Adipocyte (in vitro differentiated cells): Measurements from ENCODE around the gene NRXN2.

Experiments
- DNase-seq: peaks from one replicate; pipeline ENCODE4 v3.0.0-alpha.2; 2015; ENCODE audit warnings: low read depth
- H3K27me3 ChIP-seq: replicated peaks from 2 replicates; pipeline ENCODE4 v1.7.0; 2013; ENCODE audit warnings: mild to moderate bottlenecking, low read length, moderate library complexity; ENCODE audit not compliant: control insufficient read depth, insufficient read depth
- H3K36me3 ChIP-seq: 2 replicates; pipeline ENCODE4 v1.7.0; 2013; ENCODE audit warnings: low read length, mild to moderate bottlenecking, moderate library complexity; ENCODE audit not compliant: control insufficient read depth, insufficient read depth, severe bottlenecking
- H3K4me1 ChIP-seq: 2 replicates; pipeline ENCODE4 v1.7.0; 2013; ENCODE audit warnings: mild to moderate bottlenecking, low read length, moderate library complexity; ENCODE audit not compliant: control insufficient read depth, insufficient read depth
- H3K4me3 ChIP-seq: 2 replicates; pipeline ENCODE4 v1.7.0; 2013; ENCODE audit warnings: mild to moderate bottlenecking, low read length, moderate library complexity
- H3K9ac ChIP-seq: 2 replicates; pipeline ENCODE4 v1.7.0; 2013; ENCODE audit warnings: mild to moderate bottlenecking, low read length, moderate library complexity
- H3K9me3 ChIP-seq: 2 replicates; pipeline ENCODE4 v1.7.0; 2013; ENCODE audit warnings: mild to moderate bottlenecking, low read length, moderate library complexity; ENCODE audit not compliant: control insufficient read depth

NRXN2 gene

DNA sequence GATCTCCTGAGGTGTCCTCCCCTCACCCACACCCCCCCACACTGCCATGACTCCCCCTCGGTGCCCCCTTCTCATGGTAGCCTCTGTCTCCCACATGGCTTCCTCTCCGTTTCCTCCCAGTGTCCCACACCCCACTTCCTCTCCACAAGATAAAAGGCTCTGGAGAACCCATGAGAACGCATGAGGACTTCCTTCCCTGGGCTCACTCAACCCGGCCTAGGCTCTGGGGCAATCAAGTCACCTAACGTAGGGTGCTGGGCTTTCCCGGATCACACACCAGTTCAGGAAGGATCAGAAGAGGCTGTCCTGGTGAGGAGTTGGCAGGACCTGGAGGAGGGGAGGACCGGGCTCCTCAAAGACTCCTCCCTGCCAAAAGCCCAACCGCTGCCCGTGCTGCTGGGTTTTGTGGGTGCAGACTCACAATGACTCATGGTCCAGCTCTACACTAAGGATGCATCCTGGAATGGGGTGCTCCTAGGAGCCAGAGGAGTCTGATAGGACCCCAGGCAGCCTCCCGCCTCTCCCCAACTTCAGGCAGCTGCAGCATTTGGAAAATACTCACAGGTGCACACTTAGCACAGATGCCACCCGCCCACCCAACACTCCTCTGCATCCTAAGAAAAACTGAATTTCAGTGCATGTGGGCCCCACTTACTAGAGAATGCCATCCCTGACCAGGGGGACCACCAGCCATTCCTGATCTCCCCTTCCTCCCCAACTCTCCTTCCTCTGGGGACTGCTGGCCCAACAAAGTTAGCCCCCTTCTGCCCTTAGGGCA is 110.9 kb downstream of the NRXN2 start:
- Histone ChIP-seq H3K4me3 (no peak overlapping the region), H3K9ac (no peak overlapping the region), H3K4me1 (peaks cover 2% of the 10 kb centered on the region), H3K36me3 (no peaks in the 10 kb centered on the region), H3K9me3 (no peaks in the 10 kb centered on the region), H3K27me3 (peaks cover 6% of the 10 kb centered on the region)
- no peak for DNase-seq

- Histone ChIP-seq H3K36me3 (no peaks in the 10 kb centered on the region), H3K9me3 (no peaks in the 10 kb centered on the region), H3K27me3 (peaks cover 6% of the 10 kb centered on the region), H3K4me1 (peaks cover 2% of the 10 kb centered on the region), H3K4me3 (no peak overlapping the region), H3K9ac (no peak overlapping the region)
- DNase-seq: no peak
Observed at GRCh38 chr11:64611176-64611575, 111.8 kb downstream of the NRXN2 start.

GRCh38 chr11:64610596-64610995 is 112.4 kb downstream of the NRXN2 start:
- Histone ChIP-seq H3K4me3 (no peak overlapping the region), H3K9ac (no peak overlapping the region), H3K9me3 (no peaks in the 10 kb centered on the region), H3K27me3 (peaks cover 6% of the 10 kb centered on the region), H3K36me3 (no peaks in the 10 kb centered on the region), H3K4me1 (peaks cover 2% of the 10 kb centered on the region)
- DNase-seq: no peak

- H3K36me3 ChIP-seq: no peaks in the 10 kb centered on the region
- no peak overlapping the region for H3K4me3 ChIP-seq
- no peaks in the 10 kb centered on the region for H3K9me3 ChIP-seq
- no peak for DNase-seq
- peaks cover 2% of the 10 kb centered on the region for H3K4me1 ChIP-seq
- H3K9ac ChIP-seq: no peak overlapping the region
- H3K27me3 ChIP-seq: peaks cover 13% of the 10 kb centered on the region
Observed at GRCh38 chr11:64609436-64610047, 113.5 kb downstream of the NRXN2 start.

DNA sequence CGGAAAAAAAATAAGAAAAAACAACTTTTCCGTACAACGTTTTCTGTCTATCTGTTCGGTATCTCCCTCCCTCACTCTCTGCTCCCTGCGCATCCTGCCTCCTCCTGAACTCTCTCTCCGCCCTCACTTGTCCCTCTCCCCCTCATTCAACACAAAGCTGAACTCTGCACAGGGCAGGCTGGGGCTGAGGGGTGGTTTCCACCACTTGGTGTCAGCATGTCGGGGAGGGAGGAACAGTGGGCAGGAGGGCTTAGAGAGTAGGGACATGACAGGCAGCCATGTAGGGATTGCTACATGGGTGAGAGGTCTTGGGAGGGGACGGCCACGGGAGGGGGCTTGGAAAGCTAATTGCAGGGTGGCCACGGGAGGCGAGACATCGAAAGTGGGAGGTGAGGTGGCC is 114.4 kb downstream of the NRXN2 start:
- H3K4me3 ChIP-seq: peak overlapping the region; percentile 50
- peaks cover 2% of the 10 kb centered on the region for H3K4me1 ChIP-seq
- H3K36me3 ChIP-seq: no peaks in the 10 kb centered on the region
- no peak for DNase-seq
- peaks cover 22% of the 10 kb centered on the region for H3K27me3 ChIP-seq
- no peaks in the 10 kb centered on the region for H3K9me3 ChIP-seq
- H3K9ac ChIP-seq: peak overlapping the region; percentile 11

GRCh38 chr11:64608046-64608445 is 115.0 kb downstream of the NRXN2 start:
- H3K27me3 ChIP-seq: peaks cover 27% of the 10 kb centered on the region
- H3K4me3 ChIP-seq: peak overlapping the region; percentile 50
- no peak for DNase-seq
- peak overlapping the region; percentile 11 for H3K9ac ChIP-seq
- H3K4me1 ChIP-seq: peaks cover 2% of the 10 kb centered on the region
- H3K9me3 ChIP-seq: no peaks in the 10 kb centered on the region
- H3K36me3 ChIP-seq: no peaks in the 10 kb centered on the region

DNA sequence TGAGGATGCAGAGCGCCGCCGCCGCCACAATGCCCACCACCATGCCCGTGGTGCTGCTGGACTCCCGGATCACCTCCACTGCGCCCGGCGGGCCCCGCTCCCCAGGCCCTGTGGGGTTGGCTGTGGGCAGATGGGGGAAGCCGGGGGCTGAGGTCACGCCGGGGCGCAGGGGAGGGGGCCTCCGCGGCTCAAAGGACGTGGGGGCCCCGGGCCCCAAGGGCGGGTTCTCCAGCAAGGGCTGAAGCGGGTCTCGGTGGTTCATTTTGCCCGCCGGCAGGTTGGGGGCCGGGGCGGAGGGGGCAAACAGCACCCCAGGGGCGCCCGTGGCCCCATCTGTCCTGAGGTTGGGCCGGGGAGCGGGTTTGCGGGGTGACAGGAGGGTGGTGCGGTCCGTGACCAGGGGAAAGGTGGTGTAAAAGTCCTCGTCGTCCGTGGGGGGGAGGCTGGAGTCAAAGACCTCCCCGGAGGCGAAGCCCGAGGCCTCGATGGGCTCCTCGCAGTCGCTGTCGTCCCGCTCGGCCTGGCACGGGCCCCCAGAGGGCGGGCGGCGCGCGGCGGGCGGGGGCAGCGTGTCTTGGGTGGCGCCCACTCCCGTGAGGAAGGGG is 115.5 kb downstream of the NRXN2 start:
- peaks cover 27% of the 10 kb centered on the region for H3K27me3 ChIP-seq
- no peak overlapping the region for H3K9ac ChIP-seq
- peaks cover 2% of the 10 kb centered on the region for H3K4me1 ChIP-seq
- no peak overlapping the region for H3K4me3 ChIP-seq
- DNase-seq: no peak
- no peaks in the 10 kb centered on the region for H3K36me3 ChIP-seq
- no peaks in the 10 kb centered on the region for H3K9me3 ChIP-seq

DNA sequence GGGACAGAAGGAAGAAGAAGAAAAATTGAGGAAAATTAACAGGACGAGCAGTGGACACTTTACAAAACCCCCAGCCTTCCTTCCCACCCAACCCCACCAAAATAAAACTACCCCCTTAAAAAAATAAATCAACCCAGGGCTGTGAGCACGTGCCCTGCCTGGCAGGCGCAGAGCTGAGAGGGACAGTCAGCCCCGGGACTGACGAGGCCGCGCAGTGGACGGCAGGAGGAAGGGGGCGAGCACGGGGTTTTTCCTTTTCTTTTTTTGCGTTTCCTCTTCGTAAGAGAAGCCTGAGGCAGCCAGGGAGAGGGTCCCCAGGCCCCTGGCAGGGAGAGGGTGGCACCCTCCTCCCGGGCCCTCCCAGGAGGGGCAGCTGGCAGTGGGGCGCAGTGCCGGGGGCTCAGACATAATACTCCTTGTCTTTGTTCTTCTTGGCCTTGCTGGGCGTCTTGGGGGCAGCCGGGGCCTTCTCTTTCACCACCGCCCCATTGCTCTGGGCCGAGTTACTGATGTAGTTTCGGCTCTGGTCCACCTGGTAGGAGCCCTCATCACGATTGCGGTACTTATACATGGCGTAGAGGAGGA is 116.1 kb downstream of the NRXN2 start:
- H3K9ac ChIP-seq: no peak overlapping the region
- H3K27me3 ChIP-seq: peaks cover 27% of the 10 kb centered on the region
- no peak overlapping the region for H3K4me3 ChIP-seq
- no peak for DNase-seq
- H3K9me3 ChIP-seq: no peaks in the 10 kb centered on the region
- H3K36me3 ChIP-seq: no peaks in the 10 kb centered on the region
- peaks cover 2% of the 10 kb centered on the region for H3K4me1 ChIP-seq

DNA sequence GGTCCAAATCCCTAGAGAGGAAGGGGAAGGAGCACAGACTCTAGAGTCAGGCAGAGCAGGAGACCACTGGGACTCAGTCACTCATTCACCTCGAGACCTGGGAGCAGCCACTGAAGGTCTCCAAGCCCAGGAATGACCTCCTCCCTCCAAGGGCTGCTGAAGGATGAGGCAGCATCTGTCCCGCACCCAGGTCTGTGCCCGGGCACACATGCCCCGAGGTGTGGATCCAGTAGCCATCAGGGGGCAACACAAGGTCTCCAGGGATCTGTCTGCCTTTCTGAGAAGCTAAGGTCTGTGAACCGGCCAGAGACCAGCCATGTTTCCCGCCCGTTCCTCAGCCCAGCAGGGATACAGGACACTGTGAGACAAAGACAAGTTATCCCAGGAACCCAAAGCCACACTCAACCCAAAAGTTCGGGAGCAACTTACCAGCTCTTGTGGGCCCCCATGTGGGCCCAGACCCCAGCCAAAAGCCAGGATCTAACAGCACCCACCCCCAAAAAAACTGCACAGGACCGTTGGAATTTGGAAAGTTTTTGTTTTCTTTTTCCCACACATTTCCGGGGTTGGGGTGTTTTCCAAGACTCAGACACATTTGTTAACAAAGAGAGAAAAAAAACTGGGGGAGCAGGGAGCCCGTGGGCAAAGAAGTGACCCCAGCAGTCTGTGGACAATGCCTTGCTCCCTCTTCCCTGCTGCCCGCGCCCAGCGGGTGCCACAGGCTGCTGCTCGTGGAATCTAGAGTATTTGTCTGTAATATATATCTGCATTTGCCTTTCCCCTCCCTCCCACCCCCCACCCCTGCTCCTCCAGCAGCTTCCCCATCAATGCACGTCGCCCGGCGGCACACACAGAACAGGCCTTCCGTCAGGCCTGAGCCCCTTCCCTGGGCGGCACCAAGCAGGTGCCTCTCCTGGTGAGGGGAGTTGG is 117.1 kb downstream of the NRXN2 start:
- H3K4me3 ChIP-seq: no peak overlapping the region

DNA sequence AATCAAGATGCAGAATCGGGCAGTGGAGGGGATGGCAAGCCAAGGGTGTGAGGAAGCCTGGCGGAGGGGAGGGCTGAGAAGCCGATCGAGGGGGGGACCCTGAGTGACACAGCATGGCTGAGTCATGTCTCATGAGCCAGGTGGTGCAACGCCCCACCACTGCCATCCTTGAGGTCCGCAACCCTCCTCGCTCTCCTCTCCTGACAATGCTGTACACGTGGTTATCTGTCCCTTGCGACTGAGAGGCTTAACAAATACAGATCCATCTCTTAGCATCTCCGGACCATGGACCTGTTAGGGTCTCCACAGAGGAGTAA is 117.8 kb downstream of the NRXN2 start:
- H3K36me3 ChIP-seq: no peaks in the 10 kb centered on the region
- no peak for DNase-seq
- H3K9ac ChIP-seq: no peak overlapping the region
- no peak overlapping the region for H3K4me3 ChIP-seq
- H3K27me3 ChIP-seq: peaks cover 32% of the 10 kb centered on the region
- H3K4me1 ChIP-seq: peaks cover 2% of the 10 kb centered on the region
- no peaks in the 10 kb centered on the region for H3K9me3 ChIP-seq

More for the DNA sequence above, 117.1 kb downstream of the NRXN2 start:
- Histone ChIP-seq H3K9me3 (no peaks in the 10 kb centered on the region), H3K4me1 (peaks cover 2% of the 10 kb centered on the region), H3K27me3 (peaks cover 33% of the 10 kb centered on the region), H3K9ac (no peak overlapping the region), H3K36me3 (no peaks in the 10 kb centered on the region)
- no peak for DNase-seq
